ENCODE data around the gene STPG4. TPM values are rescaled to one million over a fixed set of nuclear protein-coding genes. Genes with fewer than 3 reads are reported as not detected.

Gene STPG4
- total and polyA plus RNA-seq, 7 donors: 0.12 to 1.1 (median 0.63) TPM; not detected in 3

DNA sequence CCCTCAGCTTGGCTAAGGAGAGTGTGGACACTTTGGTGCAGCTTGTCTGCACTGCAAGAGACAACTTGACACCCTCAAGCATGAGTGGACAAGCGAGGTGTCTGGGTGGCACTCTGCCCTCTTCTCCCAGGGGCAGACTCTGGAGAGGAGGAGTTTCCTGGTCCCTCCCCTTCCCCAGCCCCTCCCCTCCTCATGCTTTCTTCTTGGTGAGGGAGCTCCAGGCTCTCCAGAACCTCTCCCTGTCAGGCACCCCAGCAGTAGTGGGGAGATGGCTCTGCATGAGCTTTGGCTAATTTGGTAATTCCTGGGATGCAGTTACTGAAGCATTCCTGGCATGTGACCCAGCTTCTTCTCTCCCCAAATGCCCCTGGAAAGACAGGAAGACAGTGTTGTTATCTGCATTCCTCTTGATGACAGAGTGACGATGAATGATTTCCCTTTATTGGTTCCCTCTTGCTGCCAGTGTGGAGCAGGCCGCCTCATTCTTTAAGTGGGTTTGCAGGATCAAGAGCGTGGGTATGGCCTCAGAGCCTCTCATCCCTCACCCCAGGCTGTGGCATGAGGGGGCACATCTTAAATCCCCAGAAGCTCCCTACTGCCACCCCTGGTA is 89.2 kb downstream of the STPG4 start:
- no peak for DNase-seq
- no peak overlapping the region for H3K4me3 ChIP-seq
- no peaks in the 10 kb centered on the region for H3K27me3 ChIP-seq
- H3K36me3 ChIP-seq: peaks cover 0 to 5% (median 0%) of the 10 kb centered on the region in 4 donors
- peak overlapping the region; percentile 89 to 96 (median 92) for H3K27ac ChIP-seq
- no peak for TF ChIP-seq POLR2A (IDR thresholded peaks at IDR 0.05)
- TF ChIP-seq POLR2AphosphoS5 (IDR thresholded peaks at IDR 0.05): peak in 1 of 4 donors; percentile 19
- peaks cover 0 to 81% (median 80%) of the 10 kb centered on the region in 4 donors for H3K4me1 ChIP-seq
- intact Hi-C loops (cut with DNase I): no loop called here
- 42 to 69% methylated on average over 4 of the region's 4 CpGs for WGBS, 2 donors
- H3K9me3 ChIP-seq: no peaks in the 10 kb centered on the region

DNA sequence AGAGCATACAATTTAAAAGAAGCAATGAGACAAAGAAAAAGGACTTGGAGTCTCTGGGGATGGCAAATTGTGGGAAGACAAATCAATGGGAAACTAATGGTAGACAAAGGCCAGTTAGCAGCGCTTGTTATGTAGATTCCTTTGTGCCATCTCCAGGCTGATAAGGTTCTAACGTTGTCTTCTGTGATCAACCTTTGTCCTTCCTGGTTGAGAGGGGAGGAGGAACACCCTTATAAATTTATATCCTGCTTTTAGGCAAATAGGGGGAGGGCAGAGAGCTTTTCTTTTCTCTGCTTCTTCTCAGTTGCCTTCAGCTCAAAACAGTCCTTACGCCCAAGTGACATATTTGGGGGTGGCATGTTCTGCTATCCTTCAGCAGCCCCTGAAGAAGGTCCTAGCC is 89.8 kb downstream of the STPG4 start:
- no peak for DNase-seq
- no peaks in the 10 kb centered on the region for H3K27me3 ChIP-seq
- intact Hi-C loops (cut with DNase I): no loop called here
- 15 to 53% methylated on average over 3 of the region's 3 CpGs for WGBS, 2 donors
- TF ChIP-seq POLR2AphosphoS5 (IDR thresholded peaks at IDR 0.05): no peak
- TF ChIP-seq, protein P1, sequence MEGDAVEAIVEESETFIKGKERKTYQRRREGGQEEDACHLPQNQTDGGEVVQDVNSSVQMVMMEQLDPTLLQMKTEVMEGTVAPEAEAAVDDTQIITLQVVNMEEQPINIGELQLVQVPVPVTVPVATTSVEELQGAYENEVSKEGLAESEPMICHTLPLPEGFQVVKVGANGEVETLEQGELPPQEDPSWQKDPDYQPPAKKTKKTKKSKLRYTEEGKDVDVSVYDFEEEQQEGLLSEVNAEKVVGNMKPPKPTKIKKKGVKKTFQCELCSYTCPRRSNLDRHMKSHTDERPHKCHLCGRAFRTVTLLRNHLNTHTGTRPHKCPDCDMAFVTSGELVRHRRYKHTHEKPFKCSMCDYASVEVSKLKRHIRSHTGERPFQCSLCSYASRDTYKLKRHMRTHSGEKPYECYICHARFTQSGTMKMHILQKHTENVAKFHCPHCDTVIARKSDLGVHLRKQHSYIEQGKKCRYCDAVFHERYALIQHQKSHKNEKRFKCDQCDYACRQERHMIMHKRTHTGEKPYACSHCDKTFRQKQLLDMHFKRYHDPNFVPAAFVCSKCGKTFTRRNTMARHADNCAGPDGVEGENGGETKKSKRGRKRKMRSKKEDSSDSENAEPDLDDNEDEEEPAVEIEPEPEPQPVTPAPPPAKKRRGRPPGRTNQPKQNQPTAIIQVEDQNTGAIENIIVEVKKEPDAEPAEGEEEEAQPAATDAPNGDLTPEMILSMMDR (IDR thresholded peaks at IDR 0.05): no peak
- no peak for TF ChIP-seq EP300 (IDR thresholded peaks at IDR 0.05)
- TF ChIP-seq POLR2A (IDR thresholded peaks at IDR 0.05): no peak
- H3K4me3 ChIP-seq: no peak overlapping the region
- peak overlapping the region; percentile 89 to 96 (median 92) for H3K27ac ChIP-seq
- H3K36me3 ChIP-seq: peaks cover 0 to 5% (median 0%) of the 10 kb centered on the region in 4 donors
- no peaks in the 10 kb centered on the region for H3K9me3 ChIP-seq
- peaks cover 0 to 75% (median 75%) of the 10 kb centered on the region in 4 donors for H3K4me1 ChIP-seq

DNA sequence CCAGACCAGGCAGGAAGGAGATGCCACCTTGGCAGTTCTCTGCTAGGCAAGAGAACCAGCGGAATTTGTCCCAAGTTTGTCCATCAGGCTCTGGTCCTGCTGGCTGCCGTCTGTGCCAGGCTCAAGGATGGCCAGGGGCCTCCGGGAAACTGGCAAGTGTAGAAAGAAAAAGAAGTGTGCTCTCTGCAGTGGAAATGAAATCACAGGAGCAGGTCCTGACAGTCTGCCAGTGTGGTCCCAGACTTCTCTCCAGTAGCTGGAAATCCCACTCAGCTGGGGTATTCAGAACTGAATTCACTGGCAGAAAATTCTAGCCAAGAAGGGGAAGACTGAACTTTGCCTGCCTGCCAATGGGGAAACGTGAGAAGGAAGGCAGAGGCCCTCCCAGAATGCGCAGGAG is 91.0 kb downstream of the STPG4 start:
- no peak for TF ChIP-seq POLR2AphosphoS5 (IDR thresholded peaks at IDR 0.05)
- TF ChIP-seq POLR2A (IDR thresholded peaks at IDR 0.05): no peak
- TF ChIP-seq, protein P1 (IDR thresholded peaks at IDR 0.05): no peak
- TF ChIP-seq EP300 (IDR thresholded peaks at IDR 0.05): no peak
- intact Hi-C loops (cut with DNase I): no loop called here
- WGBS, 2 donors: 90 to 91% methylated on average over 5 of the region's 5 CpGs
- DNase-seq: no peak
- peak overlapping the region; percentile 39 to 96 (median 48) for H3K27ac ChIP-seq
- no peak overlapping the region for H3K4me3 ChIP-seq
- no peaks in the 10 kb centered on the region for H3K27me3 ChIP-seq
- no peaks in the 10 kb centered on the region for H3K9me3 ChIP-seq
- peaks cover 0 to 5% (median 0%) of the 10 kb centered on the region in 4 donors for H3K36me3 ChIP-seq
- H3K4me1 ChIP-seq: peaks cover 0 to 75% (median 68%) of the 10 kb centered on the region in 4 donors

DNA sequence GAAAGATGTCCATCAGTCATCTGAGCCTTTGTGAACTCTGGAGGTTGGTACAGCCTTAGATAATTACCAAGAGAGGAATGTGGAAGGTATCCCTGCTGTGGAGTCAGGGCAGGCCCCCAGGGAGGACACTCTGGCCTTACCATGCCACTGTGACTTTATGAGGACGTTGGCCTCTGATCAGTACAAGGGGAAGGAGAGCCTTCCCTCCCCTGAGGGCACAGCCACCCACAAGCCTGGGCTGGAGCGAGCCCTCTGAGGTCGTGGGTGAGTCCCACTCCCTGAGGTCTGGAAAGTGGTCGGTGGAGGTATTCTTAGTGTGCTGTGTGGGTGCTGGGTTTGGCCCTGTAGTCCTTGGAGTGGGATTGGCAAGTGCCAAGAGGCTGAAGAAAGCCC is 91.6 kb downstream of the STPG4 start:
- no peak overlapping the region for H3K4me3 ChIP-seq
- H3K27ac ChIP-seq: peak overlapping the region; percentile 39 to 96 (median 48)
- peaks cover 0 to 75% (median 68%) of the 10 kb centered on the region in 4 donors for H3K4me1 ChIP-seq
- TF ChIP-seq POLR2AphosphoS5 (IDR thresholded peaks at IDR 0.05) (no peak), POLR2A (IDR thresholded peaks at IDR 0.05) (no peak)
- TF ChIP-seq, protein P1 (IDR thresholded peaks at IDR 0.05): no peak
- no peaks in the 10 kb centered on the region for H3K27me3 ChIP-seq
- no peaks in the 10 kb centered on the region for H3K9me3 ChIP-seq
- DNase-seq: no peak
- 81 to 86% methylated on average over 4 of the region's 4 CpGs for WGBS, 2 donors
- peaks cover 0 to 5% (median 0%) of the 10 kb centered on the region in 4 donors for H3K36me3 ChIP-seq
- intact Hi-C loops (cut with DNase I): no loop called here

DNA sequence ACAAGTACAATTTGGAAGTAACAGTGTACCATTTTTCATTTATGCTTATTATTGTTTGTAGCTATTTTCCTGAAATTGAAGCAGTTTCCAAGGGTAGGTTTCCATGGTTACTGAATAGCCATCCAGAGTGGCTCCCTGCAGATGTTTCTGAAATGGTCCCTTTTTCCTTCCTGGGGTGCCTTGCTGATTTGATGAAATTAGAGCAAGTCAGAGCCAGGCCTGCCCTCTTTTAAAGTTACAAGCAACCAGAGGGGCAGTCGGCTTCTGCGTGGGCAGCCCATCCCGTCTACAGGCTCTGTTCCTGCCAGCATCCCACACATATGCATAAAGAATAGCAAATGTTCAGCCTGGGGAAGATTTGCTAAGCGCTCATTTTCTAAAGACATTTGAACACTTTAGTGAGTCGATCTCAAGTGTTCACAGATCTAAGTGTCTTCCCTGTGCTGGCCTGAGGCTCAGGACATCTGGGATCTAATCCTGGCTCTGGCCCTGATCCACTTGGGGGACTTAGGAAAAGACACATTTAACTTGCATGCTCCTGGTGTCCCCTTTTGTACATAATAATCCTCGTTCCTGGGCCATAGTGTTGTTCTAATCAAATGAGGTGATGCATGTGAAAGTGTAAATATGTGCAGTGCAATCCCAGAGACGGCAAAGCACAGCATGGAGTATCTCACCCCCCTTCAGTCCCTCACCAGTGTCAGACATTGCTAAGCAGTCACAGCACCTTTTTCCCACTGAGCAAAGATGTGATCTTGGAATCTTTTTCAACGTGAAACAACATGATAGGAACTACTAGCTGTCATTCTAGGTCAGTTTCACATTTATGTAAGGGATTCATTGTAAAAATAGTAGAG is 92.2 kb downstream of the STPG4 start:
- peaks cover 0 to 75% (median 68%) of the 10 kb centered on the region in 4 donors for H3K4me1 ChIP-seq
- WGBS, 2 donors: 76 to 81% methylated on average over 8 of the region's 8 CpGs
- H3K4me3 ChIP-seq: no peak overlapping the region
- peak overlapping the region; percentile 39 to 96 (median 48) for H3K27ac ChIP-seq
- intact Hi-C loops (cut with DNase I): no loop called here
- DNase-seq: no peak
- H3K36me3 ChIP-seq: peaks cover 0 to 5% (median 0%) of the 10 kb centered on the region in 4 donors
- H3K9me3 ChIP-seq: no peaks in the 10 kb centered on the region
- TF ChIP-seq POLR2AphosphoS5 (IDR thresholded peaks at IDR 0.05) (no peak), POLR2A (IDR thresholded peaks at IDR 0.05) (no peak), EP300 (IDR thresholded peaks at IDR 0.05) (no peak)
- TF ChIP-seq, protein P1 (IDR thresholded peaks at IDR 0.05): no peak
- no peaks in the 10 kb centered on the region for H3K27me3 ChIP-seq

Measured in sigmoid colon (tissue), 7 donors.